ENCODE measurements around the gene FRMD4A.

GRCh38 chr10:13717571-13717935 is 613.2 kb downstream of the FRMD4A start:
- TF ChIP-seq CTCF (IDR thresholded peaks at IDR 0.05) (no peak), REST (IDR thresholded peaks at IDR 0.05; ENCODE audit: low read depth, low read length) (no peak), POLR2AphosphoS5 (IDR thresholded peaks at IDR 0.05; ENCODE audit: low read depth, low read length) (no peak), EZH2phosphoT487 (IDR thresholded peaks at IDR 0.05; ENCODE audit: borderline replicate concordance, low read depth) (no peak), RXRA (IDR thresholded peaks at IDR 0.05; ENCODE audit: borderline replicate concordance, low read depth) (no peak), RCOR1 (IDR thresholded peaks at IDR 0.05; ENCODE audit: low read length) (no peak), TAF1 (IDR thresholded peaks at IDR 0.05; ENCODE audit: borderline replicate concordance, low read depth, low read length) (no peak), ELF1 (IDR thresholded peaks at IDR 0.05) (no peak), YY1 (IDR thresholded peaks at IDR 0.05; ENCODE audit: low read depth) (no peak)
- TF ChIP-seq, protein P1, sequence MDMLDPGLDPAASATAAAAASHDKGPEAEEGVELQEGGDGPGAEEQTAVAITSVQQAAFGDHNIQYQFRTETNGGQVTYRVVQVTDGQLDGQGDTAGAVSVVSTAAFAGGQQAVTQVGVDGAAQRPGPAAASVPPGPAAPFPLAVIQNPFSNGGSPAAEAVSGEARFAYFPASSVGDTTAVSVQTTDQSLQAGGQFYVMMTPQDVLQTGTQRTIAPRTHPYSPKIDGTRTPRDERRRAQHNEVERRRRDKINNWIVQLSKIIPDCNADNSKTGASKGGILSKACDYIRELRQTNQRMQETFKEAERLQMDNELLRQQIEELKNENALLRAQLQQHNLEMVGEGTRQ (IDR thresholded peaks at IDR 0.05; ENCODE audit: borderline replicate concordance, low read depth, low read length), result no peak
- TF ChIP-seq, protein P2, sequence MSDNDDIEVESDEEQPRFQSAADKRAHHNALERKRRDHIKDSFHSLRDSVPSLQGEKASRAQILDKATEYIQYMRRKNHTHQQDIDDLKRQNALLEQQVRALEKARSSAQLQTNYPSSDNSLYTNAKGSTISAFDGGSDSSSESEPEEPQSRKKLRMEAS (IDR thresholded peaks at IDR 0.05; ENCODE audit: low read depth), result no peak
